Islet precursor cell (in vitro differentiated cells): ENCODE data around the gene LPIN1.
"Not testable (repeated sequence)": the region's sequence is repeated elsewhere in the genome, so short reads cannot be mapped to it uniquely, and the experiment has no call there.

Experiments used
- DNase-seq: peaks from one replicate; pipeline ENCODE4 v3.0.0-alpha.2; 2018

Gene LPIN1

GRCh38 chr2:11717623-11718022 lies 28.8 kb upstream of the LPIN1 start:
- no peak for DNase-seq

- no peak for DNase-seq
These were observed 27.8 kb upstream of the LPIN1 start for GRCh38 chr2:11718606-11719005.

GRCh38 chr2:11719230-11719977 lies 27.0 kb upstream of the LPIN1 start:
- DNase-seq = no peak

GRCh38 chr2:11720752-11721151 lies 25.7 kb upstream of the LPIN1 start:
- DNase-seq = no peak

DNA sequence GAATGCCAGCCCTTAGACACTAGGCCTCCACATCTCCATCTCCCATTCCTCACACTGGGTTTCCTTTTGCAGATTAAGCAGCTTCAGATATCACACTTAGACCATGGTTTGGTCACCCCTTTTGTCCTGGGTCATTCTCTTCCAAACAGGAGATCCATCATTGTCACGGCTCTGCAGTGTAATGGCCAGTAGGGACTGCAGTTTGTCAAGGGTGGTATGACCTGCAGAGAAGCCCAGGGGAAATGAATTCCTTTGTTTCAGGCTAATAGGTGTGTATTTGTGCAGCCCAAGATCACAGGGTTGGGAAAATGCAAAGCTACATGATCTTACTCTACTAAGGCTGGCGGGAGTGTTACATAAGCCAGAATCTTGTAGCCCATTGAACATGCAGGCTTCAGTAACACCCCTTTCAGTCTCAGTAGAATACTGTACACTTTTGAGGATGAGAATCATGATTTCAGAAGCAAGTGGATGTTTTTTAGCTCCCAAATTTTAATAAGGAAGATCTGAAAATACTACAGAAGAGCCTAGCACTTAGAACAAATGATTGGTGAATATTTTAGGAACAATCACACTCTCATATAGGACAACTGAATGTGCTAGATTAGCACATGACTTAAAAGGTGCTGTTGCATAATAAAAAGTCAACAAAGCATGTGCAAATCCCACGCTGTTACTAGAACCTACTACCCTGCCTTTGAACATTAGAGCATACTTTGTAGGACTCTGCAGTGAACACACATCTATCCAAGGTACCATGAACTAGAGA lies 24.0 kb upstream of the LPIN1 start:
- DNase-seq = no peak

DNA sequence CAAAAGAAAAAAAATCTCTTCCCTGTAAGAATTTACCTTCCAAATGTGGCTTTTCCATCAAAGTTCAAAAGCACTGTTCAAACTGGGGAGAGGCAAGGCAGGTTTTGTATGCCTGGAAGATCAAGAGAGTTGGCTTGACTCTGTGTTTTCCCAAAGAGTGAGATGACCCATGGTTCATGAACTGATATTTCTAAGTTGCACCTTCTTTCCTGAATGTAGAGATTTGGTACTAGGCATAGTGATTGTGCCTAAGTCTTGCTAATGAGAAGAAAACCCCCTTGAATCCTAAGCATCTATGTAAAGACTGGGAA lies 23.4 kb upstream of the LPIN1 start:
- DNase-seq = no peak

DNA sequence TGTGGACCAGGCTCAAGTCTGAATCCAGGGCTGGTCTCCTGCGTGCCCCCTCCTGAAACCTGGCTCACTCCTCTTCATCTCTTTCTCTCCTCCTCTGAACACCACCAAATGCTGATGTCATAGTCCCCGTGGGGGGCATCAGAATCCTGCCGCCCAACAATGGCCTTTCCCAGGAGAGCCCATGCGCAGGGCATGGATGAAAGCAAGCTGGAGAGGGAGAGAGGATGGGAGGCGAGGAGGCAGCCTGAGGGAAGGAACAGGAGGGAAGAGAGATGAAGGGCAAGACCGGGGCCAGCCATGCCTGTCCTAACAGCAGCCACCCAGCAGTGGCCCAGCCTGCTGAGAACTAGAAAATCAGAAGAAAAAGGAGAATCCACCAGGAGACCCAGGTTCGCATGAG lies 22.3 kb upstream of the LPIN1 start:
- no peak for DNase-seq

DNA sequence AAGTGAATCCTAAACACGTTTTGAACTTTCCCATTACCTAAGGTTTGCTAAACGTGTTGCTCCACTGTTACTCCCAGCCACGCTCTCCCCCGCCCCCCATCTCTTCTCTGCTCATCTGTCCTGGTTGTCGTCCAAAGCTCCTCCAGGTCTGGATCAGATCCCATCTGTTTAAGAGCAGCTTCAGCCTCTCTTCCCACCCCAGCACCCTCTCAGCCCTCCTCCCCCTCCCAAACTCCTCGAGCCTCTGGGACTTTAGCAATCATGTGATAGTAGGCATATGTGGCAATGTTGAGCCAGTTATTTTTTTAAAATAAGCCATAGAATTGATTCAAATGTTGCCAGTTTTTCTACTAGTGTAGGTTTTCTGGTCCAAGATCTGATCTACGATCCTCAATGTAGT lies 20.0 kb upstream of the LPIN1 start:
- no peak for DNase-seq

GRCh38 chr2:11729362-11730212 lies 16.8 kb upstream of the LPIN1 start:
- no peak for DNase-seq

DNA sequence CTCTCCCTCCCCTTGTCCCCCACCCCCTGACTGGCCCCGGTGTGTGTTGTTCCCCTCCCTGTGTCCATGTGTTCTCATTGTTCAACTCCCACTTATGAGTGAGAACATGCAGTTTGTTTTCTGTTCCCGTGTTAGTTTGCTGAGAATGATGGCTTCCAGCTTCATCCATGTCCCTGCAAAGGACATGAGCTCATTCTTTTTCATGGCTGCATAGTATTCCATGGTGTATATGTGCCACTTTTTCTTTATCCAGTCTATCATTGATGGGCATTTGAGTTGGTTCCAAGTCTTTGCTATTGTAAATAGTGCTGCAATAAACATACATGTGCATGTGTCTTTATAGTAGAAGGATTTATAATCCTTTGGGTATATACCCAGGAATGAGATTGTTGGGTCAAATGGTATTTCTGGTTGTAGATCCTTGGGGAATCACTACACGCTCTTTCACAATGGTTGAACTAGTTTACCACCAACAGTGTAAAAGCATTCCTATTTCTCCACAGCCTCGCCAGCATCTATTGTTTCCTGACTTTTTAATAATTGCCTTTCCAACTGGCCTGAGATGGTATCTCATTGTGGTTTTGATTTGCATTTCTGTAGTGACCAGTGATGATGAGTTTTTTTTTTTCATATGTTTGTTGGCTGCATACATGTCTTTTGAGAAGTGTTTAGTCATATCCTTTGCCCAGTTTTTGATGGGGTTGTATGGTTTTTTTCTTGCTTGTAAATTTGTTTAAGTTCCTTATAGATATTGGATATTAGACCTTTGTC lies 15.0 kb upstream of the LPIN1 start:
- DNase-seq = not testable (repeated sequence)

DNA sequence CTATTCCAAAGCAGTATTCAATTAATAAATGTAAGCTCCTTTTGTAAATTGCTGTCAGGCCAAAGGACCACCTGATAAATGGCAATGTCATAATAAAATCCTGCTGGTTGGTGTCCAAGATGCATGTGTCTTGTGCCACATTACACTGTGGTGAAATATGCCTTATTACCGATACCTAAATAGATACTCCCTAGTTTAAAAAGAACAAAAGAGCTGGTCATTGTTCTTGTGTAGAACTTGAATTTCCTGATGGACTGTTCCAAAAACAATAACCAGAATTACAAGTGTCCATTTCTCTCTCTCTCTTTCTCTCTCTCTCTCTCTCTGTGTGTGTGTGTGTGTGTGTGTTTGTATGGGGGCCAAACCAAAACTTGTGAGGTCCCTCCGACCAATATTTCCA lies 13.8 kb upstream of the LPIN1 start:
- DNase-seq = no peak

DNA sequence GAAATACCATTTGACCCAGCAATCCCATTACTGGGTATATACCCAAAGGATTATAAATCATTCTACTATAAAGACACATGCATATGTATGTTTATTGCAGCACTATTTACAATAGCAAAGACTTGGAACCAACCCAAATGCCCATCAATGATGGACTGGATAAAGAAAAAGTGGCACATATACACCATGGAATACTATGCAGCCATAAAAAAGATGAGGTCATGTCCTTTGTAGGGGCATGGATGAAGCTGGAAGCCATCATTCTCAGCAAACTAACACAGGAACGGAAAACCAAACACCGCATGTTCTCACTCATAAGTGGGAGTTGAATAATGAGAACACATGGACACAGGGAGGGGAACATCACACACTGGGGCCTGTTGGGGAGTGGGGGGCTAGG lies 8.6 kb upstream of the LPIN1 start:
- not testable (repeated sequence) for DNase-seq

DNA sequence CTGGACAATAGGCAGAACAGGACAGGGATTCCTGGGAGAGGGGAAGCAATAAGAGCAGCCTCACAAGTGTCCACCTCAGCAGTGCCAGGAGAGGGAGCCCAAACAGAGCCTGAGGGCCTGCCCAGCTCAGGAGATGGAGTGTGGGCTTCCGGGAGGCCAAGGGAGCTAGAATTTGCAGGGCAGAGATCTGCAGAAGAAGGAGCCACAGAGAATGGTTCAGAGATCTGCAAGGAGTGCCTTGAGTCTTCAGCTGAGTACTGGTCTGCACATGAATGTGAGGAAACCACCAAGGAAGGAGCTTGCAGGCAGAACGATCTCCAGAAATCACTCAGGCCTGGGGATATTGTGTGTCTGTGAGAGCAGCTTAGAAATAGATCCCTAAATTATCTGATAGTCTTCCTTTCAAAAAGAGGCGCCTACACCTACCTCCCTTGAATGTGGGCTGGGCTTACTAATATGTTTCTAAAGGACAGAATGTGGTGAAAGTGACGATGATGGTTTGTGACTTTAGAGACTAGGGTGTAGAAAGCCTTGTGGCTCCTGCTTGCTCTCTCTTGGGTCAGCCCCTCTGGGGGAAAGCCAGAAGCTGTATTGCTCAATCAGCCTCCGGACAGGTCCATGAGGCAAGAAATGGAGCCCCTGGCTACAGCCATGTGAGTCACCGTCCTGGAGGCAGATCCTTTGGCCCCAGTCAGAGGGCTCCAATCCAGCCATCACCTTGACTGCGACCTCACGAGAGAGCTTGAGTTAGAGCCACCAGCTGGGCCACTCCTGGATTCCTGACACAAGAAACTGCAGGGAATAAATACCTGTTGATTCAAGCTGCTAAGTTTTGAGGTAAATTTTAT lies 7.6 kb upstream of the LPIN1 start:
- peak; percentile 90 for DNase-seq

GRCh38 chr2:11740723-11741122 lies 5.7 kb upstream of the LPIN1 start:
- DNase-seq = no peak

GRCh38 chr2:11742317-11742701 lies 4.1 kb upstream of the LPIN1 start:
- DNase-seq = peak; percentile 78

DNA sequence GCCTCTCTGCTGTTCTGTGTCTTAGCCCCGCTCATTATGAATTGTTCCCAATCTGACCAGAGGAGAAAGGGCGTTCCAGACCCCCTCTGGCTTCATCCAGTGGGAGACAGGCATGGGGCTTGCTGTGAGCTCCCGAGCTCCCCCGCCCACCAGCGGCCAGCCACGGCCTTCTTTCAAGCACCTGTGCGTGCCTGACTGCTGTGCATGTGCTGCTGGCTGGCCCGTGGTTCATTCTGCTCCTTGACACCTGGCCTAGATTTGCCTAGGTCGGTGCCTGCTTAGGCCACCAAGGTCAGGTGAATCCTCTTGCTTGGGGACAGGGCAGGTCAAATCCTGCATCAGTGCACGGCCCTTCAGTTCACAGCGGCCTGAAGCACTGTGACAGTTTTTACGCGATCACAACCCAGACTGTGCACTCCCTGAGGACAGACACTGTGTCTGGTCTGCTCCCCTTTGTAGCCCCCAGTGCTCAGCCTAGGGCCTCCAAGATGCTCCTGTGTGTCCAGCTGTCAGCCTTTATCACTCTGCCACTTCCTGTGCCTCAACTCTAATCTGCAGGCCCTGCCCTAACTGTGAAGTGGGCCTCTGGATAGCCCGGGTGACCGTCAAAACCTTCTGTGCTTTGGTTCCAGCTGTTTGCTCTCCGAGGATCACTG lies 3.6 kb upstream of the LPIN1 start:
- DNase-seq = no peak

DNA sequence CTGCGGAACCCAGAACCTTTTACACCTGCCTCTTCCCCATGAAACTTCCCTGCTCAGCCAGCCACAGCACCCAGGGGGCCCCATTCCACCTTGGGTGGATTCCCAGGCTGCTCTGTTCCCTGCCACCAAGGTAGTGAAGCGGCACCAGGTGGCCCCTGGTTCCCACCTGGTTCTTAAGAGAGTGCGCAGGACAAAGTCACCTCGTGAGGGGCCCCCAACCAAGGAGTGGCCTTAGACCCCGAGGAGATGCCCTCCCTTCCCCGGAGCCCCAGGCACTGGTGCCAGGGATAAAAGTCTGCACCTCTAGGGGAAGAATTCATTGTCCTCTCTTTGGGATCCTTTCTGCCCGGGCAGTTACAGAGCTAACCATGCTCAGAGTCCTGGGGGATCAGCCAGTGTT lies 3.1 kb upstream of the LPIN1 start:
- DNase-seq = no peak

DNA sequence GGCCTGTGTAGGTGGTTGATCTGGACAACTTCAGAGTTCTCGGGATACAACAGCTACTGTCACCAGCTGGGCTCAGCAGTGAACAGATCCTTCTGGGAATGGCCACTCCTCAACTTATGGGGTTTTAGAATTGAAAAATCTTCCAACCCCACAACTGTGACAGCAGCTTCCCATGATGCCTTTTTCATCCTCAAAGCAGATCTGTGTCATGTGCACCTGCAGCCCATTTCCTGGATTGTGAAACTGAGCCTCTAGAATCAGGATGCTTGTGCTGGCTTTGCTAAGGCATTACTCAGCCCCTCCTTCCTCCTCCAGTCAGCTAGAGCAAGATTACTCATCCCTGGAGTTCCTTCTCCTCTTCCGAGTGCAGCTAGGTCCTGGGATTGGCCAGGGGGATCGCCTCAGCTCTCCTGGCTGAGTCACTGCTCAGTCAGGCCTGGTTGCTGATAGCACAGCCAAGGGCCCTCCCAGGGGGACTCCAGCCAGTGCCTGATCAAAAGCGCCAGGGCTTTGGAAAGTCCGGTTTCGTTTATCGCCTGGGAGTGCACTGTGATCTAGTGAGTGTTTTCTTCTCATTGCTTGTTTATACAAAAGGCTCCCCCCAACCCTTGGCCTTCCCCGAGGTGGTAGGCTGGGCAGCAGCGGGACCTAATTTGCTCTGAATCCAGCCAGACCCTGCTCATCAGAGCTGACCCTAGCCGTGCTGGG lies 2.4 kb upstream of the LPIN1 start:
- DNase-seq = peak; percentile 100

- no peak for DNase-seq
These were observed 1.6 kb upstream of the LPIN1 start for GRCh38 chr2:11744631-11745394.
